HG02885 (cell line): Measurements from ENCODE around the gene U2SURP.

Experiments used
- ATAC-seq: cut with Tn5 transposase; IDR thresholded peaks from one replicate; pipeline ENCODE4 v1.9.1; 2021; ENCODE audit warnings: mild to moderate bottlenecking; ENCODE audit not compliant: unreplicated experiment, poor library complexity

U2SURP gene

DNA sequence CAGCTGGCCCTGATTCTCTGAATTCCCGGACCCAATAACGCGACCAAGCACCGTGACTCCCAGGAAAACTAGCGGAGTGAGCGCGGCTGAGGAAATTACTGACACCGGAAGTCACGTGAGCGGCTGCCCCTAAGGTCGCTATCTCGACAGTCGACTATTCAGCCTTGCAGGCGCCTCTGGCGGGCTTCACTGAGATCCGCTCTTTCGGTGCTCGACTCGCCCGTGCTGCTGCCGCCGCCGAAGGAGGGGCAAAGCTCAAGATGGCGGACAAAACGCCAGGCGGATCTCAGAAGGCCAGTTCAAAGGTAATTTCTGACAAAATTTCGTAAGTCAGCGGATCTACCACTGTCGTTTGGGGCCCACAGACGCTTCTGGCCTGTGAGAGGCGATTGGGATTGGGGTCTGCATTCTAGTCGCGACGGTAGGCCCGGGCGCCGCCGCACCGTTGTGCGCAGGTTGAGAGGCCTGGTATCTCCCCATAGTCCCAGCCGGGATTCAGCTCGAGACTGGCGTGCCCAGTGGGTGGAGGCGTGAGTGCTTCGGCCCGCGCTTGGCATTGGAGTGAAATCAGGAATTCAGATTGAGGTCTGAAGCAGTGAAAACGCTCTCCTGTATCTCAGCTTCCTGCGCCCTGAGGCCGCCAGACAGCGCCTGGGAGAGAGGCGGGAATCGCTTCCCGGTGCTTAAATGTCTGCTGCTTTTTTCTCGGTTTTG is at the start of gene U2SURP:
Gene U2SURP (plus strand): TSS at position 202 of the 714 bp plus-strand sequence. CDS start 59 bp downstream, at position 261.
- ATAC-seq = peak; percentile 87

DNA sequence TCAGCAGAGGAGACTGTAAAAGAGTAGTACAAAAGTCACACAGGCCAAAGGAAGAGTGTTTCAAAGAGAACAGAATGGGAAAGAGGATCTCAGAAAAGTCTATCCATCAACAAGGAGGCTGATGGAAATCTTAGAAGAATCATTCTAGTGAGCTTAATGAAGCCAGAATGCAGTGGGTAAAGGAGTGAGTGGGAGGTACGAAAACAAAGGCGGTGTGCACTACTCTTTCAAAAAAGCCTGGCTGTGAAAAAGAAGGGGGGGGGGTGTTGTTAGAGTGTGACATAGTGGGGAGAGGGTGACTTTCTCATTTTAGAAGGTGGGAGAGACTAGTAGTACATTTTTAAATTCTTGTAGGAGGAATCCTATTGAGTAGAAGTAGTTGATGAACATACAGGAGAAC is 49.6 kb upstream of the U2SURP start:
- no peak for ATAC-seq

DNA sequence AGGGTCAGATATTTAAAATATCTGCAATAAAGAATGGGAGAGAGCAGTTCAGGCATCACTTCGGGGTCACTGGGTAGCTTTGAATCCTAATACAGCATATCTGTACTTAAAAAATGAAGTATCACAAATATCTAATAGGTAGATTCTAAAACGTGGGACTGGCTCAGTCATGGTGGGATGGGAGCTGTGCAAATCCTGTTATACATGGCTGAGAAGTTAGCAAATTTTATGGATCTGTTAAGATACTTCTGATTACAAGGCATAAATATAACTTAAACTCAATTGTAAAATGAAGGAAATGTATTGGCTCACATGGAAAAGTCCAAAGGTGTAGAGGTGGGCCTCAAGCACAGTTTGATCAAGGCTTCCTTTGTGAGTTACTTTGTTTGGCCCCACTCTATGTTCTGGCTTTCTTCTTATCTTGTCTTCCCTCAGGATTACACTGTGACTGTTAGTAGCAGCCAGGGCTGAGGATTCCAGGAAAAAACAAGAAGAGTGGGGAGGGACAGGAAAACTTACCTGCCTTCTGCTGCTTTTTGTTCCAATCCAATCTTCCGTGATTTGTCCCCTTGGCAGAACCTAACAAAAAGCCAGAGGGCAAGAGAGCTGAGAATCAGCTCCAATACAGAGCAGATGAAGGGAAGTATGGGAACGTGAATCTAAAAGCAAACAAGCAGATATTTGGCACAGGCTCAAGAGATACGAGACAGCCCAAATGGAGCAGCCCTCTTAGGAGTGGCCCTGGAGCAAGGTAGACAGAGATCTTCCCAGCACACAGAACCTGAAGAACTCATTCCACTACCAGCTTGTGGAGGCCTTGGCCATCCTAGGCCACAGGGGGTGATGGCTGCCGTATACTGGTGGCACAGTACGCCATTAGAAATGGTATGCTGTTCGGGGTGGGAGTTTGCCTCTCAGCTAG is 48.8 kb upstream of the U2SURP start:
- ATAC-seq = no peak

DNA sequence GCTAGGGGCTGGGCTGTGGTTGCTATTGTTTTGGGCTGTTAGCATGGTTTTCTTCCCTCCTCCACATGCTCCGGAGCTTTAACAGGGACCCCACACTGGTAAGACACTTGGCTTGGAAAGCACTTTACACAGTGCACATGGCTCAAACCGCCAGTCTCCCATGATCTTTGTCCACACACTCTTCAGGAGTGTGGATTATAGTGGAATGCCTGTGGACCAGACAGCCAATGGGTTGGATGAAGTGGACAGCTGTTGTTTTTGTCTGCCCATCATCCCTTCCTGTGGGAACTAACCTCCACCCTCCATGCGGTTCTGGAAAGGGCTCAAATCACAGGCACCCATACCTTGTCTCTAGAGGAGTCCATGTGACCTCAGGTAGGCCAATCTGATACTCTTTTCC is 47.9 kb upstream of the U2SURP start:
- no peak for ATAC-seq

DNA sequence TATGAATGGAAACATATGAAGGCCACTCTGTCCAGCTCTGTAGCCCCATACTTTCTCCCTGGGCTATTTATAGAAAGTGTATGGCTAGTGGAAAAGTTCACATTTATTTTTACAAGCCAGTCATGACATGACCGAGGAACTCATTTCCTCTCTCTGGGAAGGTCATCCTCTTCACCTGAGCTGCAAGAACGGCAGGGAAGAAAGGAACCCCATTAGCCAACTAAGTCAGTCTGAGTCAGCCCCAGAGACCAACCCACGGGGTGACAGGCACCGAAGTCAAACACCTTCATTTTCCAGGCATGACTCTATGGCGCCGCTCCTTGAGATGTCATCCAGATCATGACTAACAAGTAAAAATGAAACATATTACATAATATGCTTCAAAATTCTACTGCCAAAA is 42.7 kb upstream of the U2SURP start:
- ATAC-seq = no peak

DNA sequence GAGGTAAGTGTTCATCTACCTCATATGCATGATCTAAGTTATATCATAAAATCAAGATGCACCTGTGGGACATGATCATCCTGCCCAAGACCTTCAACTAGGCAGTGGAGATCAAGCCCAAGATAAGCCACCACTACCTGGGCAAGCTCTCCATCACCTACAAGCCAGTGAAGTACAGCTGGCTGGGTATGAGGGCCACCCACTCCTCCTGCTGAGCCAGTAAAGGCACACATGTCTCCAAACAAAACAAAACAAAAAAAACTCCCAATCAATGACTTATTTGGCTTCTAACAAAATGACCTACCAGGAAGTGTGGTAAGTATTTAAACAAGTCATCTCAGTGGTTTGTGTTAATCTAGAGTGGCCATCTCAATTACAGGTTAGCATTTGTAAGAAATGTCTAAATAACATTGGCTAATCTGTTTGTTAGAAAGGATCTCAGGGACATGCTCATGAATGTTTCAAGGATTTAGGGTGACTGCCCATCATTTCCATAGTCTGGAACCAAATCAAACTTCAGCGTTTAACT is 41.0 kb upstream of the U2SURP start:
- ATAC-seq = no peak

DNA sequence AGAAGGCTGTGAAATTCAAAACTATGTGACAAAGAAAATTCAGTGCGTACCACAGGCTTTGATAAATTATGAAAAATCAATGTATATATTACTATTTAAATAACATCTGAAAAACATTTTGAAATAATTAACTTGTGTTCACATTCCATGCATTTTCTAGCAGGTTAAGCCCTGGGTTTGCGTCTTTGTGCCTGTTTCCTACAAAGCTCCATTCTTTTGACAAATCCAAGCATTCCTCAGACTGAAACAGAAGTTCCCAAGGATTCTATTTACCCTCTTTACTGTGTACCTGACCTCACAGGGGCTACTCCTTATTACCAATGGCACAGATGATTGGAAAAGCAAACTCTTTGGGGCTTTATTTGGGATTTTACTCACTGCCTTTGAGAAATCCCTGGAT is 39.8 kb upstream of the U2SURP start:
- no peak for ATAC-seq

DNA sequence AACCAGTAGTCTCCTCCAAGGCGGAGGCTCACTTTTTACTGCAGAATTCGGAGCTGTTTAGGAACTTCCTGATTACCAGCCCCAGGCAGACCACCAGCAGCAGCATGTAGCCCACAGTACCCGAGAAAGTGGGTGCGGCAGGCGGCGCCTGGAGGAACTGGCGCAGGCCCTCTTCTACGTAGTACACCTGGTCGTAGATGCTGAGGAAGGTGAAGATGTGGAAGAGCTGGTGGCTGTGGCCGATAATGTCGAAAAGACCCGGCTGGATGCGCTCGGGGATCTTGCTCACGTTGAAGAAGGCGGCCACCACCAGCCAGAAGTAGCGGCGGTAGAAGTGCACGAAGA is 39.2 kb upstream of the U2SURP start:
- no peak for ATAC-seq

DNA sequence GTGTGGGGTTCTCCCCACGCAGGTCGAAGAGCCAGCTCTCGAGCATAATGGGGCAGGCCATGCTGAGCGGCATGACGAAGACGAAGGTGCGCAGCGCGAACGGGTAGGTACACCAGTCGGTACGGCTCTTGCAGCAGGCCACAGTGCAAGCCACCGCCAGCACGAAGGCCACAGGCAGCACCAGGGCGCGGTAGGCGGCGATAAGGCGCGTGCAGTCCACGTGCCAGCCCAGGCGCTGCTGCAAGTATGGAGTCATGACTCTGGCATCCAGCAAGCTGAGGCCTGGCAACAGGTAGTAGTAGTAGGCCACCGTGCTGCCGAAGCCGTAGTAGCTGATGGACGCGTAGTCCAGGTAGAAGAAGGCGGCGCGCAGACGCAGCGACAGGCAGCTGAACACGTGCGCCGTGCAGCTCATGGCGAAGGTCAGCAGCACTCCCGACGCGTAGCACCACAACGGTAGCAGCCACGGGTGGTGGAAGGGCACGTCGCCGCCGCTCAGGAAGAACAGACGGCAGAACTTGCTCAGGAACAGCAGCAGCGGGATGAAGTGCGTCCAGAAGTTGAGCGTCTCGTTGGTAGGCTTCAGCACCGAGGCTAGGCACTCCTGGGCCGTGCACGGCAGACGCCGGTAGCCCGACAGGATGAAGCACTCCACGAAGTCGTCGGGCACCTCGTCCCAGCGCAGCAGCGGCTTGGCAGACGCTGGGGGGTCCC is 38.7 kb upstream of the U2SURP start:
- ATAC-seq = peak; percentile 12

DNA sequence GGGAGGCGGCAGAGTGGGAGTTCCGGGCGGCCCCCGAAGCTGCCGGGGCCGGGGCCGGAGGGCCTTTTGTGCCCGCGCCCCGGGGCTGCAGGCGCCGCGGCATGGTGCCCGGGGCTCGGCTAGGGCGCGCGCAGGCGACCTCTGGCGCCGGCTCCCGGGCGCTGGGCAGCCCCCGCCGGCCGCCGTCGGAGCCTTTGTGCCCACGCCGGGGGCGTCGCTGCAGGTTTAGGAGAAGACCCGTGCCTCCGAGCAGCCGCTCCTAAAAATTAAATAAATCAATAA is 38.2 kb upstream of the U2SURP start:
- ATAC-seq = peak; percentile 28

DNA sequence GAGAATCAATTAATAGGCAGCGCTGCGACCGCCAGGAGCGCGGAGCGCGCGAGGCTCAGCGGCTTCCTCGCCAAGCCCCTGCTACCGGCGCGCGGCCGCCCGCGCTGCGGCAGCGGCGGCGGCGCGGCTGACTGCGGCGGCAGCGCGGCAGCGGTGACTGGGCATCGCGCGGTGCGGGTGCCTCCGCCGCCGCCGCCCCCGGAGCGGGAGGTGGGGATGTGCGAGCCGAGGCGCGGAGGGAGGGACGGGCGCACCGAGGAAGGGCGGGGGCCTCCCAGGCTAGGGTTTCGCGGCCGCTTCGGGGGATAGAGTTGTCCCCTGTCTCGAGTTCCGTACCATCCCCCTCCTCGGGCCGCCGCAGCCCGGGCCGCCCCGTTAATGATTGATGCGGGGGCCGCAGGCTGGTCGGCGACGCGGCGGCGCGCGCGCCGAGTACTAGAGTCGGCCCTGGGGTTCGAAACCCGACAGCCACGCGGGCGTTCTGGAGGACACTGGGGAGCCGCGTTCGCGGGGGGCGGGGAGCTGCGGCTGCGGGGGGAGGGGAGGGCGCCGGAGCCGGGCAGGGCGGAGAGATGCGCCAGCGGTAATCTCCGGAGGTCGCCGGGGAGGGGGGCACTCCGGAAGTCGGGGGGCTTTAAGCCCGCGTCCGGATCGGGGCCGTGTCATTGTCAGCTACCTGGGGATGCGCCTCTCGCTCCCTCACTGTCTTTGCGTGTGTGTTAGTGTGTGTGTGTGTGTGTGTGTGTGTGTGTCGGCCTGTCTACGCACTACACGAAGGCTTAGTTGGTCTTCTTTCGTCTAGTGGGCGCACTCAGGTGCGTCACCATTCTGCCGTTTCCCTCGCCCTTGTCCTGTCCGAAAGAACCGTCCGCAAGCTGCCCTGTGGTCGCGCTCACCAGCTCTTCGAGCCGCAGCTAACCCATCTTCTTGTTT is 37.6 kb upstream of the U2SURP start, which contains the start of gene PAQR9:
Gene PAQR9 (minus strand): TSS at position 159 of the 933 bp plus-strand sequence. CDS start 338 bp downstream, outside the sequence.
- ATAC-seq = peak; percentile 44

DNA sequence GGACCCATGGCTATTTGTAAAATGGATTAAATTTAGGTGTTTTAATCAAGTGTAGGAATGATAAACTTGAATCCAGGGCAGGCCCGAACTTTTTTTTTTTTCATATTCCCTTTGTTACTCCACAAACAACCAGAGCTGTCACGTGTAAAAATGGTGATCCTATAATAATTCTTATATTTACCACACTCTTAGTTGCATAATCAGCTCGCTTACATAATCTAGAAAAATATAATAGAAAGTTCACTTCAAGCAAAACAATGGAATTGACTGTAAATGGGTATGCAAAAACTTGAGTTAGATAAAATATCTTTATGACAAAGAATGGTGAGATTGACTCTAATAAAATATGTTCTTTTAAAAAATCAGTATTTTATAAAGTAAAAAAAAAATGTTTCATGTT is 35.8 kb upstream of the U2SURP start:
- ATAC-seq = no peak

DNA sequence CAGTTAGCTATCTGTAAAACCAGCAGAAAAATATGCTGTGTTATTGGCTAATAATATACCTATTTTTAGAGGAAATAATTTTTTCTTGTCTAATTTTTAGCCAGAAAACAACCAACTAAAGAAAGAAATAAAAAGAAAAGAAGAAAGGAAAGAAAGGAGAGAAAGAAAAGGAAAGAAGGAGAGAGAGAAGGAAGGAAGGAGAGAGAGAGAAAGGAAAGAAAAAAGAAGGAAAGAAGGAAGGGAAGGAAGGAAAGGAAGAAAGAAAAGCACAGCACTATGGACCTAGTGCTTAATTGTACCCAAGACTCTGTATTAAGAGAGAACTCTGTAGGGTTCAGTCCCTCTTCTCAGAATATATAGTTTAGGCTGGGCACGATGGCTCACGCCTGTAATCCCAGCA is 34.6 kb upstream of the U2SURP start:
- no peak for ATAC-seq

DNA sequence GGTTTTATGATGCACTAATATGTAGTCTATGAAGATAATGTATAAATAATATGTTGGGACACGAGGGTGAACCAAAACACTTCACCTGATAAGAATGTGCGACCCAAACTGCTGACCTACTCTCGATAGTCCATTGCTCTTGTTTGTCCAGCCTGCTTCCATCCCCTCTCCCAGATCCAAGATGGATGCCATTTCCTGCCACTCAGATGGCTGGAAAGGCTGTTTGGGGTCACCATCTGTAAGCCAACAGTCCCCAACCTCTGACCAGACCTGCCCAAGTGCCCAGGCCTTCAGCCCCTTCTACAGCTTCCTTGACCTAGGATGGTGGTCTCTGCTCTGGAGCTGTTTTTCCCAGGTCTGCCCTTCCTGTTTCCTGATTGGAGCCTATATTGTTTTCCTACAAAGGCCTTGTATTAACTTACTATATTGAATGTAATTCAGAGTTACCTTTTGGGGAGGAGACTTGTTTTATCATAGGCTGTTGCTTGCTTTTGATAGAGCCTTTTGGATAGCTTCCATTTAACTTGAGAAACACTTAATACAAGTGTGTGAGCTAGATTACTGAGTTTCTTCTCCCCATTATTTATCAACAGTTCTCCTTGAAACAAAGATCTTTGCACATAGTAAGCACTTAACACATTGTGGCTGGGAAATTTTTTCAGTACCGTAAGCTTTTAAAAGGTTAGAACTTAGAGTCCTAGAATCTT is 32.9 kb upstream of the U2SURP start:
- no peak for ATAC-seq

DNA sequence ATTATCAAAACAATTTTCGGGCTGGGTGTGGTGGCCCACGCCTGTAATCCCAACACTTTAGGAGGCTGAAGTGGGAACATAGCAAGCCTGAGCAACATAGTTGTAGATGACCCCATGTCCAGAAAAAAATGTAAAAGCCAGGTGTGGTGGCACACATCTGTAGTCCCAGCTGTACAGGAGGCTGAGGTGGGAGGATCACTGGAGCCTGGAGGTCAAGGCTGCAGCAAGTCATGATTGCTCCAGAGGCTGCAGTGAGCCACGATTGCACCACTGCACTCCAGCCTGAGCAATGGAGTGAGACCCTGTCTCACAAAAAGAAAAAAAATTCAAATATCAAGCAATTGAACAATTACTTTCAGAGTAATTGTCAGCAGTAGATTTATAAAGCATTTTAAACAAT is 29.9 kb upstream of the U2SURP start:
- no peak for ATAC-seq

DNA sequence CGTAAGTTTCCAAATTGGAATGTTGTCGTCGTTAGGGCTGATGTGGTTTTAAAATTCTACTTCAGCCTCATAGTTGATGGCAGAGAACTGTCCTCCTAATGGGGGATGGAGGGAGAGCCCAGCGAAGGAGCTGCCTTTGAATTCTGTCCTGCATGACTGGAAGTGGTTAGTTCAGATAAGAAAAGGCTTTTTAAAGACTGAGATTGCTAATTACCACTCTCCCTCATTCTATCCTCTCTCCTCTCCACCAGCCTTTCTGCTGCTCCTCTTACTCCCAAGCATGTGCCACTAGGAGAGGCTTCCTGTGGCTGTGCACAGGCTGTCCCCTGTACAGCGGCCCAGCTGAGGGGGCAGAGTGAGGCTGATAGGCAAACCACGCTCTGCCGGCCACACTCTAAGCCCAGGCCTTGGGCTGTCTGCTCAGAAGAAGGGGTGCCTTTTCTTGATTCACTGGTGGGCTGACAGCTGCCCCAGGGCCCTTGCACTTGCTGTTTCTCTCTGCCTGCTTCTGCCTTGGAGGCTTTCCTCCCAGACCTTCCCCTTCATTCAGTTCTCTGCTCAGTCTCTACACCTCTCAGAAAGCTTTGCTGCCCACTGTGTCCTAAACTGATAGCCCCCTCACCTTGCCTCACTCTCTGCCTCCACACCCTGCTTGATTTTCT is 29.1 kb upstream of the U2SURP start:
- no peak for ATAC-seq

DNA sequence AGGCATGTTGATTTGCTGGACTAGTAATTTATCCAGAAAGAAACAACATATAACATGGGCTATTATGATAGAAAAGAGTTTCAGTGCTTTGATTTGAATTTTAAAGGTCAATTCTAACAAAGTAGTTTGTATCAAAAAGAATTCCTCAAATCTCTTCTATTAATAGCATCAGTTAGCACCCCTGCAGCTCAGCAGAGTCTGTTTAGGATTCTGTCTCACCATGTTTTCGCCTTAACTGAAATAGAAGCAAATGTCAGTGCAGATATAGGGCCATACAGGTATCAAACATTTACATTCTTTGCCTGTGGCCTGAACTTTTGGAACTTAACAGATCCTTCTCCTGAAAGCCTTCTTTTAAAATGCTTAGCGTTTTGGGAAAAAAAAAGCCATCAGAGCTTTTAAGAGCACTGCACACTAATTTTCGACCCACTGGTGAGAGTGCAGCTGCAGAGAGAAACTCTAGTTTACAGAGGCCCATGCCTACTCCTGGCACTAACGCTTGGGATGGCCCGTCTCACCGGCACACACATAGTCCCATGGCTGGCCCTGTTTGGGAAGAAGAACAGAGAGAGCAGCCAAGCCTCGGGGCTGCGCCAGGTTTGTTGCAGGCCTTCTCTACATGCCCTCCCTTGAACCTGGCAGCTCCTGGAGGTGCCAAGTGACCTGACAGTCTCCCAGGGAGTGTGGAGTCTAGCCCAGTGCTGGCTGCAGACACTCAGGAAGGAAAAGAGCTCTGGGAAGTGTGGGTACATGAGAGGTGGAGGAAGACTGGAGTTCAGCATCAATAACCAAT is 28.0 kb upstream of the U2SURP start:
- no peak for ATAC-seq
